GM12873 (cell line): ENCODE data around the gene CBLC.

ENCODE experiments used
- TF ChIP-seq, protein P1 (sequence below): IDR thresholded peaks from 2 replicates; pipeline ENCODE4 v1.5.1; 2012; ENCODE audit warnings: low read depth, mild to moderate bottlenecking, moderate library complexity, low read length, control low read depth; ENCODE audit not compliant: insufficient read depth; ENCODE audit errors: missing control alignments

The CBLC gene

DNA sequence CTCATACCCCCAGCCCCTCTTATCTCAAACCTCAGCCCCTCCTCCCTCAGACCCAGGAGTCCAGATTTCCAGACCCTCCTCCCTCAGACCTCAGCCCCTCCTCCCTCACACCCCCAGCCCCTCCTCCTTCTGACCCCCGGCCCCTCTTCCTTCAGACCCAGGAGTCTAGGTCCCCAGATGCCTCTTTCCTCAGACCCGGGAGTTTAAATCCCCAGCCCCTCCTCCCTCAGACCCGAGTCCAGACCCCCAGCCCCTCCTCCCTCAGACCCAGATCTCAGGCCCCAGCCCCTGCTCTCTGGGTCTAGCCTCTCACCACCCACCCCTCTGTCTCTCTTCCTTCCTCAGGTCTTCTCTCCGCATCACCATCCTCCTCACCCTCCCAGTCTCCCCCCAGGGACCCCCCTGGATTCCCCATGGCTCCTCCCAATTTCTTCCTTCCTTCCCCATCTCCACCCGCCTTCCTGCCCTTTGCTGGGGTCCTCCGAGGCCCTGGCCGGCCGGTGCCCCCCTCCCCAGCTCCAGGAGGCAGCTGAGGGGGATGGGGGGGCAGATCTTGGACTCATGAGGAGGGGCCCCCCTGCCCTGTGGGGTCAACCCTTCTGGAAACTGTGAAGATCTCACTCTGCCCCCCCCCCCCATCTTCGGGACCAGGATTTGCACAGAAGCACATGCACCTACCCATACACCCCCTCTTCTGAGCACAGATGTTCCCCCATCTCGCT lies 18.4 kb upstream of the CBLC start:
- TF ChIP-seq, protein P1, sequence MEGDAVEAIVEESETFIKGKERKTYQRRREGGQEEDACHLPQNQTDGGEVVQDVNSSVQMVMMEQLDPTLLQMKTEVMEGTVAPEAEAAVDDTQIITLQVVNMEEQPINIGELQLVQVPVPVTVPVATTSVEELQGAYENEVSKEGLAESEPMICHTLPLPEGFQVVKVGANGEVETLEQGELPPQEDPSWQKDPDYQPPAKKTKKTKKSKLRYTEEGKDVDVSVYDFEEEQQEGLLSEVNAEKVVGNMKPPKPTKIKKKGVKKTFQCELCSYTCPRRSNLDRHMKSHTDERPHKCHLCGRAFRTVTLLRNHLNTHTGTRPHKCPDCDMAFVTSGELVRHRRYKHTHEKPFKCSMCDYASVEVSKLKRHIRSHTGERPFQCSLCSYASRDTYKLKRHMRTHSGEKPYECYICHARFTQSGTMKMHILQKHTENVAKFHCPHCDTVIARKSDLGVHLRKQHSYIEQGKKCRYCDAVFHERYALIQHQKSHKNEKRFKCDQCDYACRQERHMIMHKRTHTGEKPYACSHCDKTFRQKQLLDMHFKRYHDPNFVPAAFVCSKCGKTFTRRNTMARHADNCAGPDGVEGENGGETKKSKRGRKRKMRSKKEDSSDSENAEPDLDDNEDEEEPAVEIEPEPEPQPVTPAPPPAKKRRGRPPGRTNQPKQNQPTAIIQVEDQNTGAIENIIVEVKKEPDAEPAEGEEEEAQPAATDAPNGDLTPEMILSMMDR = no peak

DNA sequence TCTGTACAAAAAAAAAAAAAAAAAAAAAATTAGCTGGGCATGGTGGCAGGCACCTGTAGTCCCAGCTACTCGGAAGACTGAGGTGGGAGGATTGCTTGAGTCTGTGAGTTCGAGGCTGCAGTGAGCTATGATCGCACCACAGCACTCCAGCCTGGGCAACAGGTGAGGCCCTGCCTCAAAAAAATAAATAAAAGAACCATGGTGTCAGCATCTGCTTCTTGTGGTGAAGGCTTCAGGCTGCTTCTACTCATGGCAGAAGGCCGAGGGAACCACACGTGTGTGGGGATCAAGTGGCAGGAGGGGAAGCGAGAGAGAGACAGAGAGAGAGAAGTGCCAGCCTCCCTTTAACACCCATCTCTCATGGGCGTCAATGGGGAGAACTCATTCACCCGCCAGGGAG lies 15.7 kb upstream of the CBLC start:
- TF ChIP-seq, protein P1 = no peak

DNA sequence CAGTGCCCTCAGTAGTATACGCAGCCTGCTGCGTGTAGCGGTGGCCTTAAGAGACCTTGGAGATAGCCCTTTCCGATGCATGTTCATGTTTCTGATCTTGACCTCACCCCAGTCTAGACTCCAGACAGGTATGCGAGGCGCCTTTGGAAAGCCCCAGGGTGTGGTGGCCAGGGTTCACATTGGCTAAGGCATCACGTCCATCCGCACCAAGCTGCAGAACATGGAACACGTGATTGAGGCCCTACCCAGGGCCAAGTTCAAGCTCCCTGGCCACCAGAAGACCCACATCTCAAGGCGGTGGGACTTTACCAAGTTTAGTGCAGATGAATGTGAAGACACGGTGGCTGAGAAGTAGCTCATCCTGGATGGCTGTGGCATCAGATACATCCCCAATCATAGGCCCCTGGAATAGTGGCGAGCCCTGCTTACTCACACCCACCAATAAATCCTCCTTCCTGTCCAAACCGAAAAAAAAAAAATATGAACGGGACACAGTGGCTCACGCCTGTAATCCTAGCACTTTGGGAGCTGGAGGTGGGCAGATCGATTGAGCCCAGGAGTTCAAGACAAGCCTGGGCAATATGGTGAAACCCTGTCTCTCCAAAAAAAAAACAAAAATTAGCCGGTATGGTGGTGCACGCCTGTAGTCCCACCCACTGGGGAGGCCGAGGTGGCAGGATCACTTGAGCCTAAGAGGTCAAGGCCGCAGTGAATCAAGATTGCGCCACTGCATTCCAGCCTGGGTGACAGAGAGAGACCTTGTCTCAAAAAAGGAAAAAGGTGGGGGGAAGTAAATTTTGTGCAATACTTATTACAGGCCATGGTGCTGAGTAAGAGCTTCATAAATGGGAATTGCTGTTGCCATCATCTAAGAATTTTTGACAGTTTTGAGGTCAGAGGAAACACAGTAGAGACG lies 12.4 kb upstream of the CBLC start:
- TF ChIP-seq, protein P1 = no peak

DNA sequence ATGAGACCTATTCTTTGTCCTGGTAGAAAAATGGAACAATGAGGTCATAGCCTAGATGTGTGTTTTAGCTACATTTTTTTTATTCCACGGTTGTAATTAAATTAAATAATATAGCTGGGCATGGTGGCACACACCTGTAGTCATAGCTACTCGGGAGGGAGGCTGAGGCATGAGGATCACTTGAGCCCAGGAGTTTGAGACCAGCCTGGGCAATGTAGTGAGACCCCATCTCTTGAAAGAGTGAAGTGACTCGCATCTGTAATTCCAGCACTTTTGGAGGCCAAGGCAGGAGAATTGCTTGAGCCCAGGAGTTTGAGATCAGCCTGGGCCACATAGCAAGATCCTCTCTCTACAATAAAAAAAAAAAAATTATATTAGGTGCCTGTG lies 11.7 kb upstream of the CBLC start:
- TF ChIP-seq, protein P1 = no peak

DNA sequence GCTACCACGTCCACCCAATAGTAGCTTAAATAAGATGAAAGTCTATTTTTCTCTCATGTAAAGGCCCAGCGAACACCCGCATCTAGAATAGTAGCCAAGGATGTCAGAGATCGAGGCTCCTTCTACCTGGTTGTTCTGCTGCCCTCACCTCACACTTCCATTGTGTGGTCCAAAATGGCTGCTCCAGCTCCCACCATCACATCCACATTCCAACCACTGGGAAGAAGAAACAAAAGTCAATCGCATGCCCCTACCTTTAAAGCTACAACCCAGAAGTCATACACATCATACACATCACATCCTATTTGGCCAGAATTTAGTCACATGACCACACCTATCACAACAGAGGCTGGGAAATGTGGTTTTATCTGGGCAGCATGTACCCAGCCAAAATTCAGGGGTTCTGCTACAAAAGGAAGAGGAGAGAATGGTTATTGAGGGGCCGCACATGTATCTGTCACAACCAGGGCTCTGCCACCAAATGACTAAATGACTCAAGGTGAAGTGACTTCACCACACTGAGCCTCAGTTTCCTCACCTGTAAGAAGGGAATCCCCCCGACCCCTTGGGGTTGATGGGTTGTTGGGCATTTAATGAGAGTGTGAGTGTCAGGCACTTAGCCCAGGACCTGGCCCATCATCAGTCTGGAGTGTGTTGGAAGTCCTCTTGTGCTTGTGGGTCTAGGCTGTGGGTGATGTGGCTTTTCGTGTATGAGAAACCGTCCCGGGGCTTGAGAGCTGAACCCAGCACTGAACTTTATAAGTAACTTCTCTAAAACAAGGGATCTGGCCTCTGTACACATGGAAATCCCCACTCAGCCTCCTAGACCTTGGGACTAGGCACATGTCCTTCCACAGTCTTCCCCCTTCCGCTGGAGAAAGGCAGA lies 10.2 kb upstream of the CBLC start:
- TF ChIP-seq, protein P1 = no peak

DNA sequence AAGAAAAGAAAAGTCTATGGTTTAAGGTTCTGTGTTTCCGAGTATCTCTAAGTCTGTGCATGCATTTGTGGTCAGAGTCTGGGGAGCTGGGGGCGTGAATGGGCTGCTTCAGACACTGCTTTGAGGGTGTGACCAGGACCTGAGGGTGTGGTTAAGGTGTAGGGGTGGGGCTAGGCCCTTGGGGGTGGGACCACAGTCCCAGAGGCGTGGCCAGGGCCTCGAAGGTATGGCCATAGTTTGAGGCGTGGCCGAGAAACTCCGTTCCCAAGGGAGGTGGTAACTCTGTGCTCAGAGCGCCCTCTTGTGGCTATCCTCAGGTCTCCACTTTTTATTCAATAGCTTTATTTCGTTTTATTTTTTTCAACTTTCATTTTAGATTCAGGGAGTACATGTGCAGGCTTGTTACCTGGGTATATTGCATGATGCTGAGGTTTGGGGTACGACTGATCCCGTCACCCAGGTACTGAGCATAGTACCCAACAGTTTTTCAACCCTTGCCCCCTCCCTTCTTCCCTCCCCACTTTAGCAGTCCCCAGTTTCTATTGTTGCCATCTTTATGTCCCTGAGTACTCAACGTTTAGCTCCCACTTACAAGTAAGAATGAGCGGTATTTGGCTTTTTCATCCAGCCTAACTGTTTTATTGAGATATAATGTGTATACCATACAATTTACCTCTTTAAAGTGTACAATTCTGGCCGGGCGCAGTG lies 7.0 kb upstream of the CBLC start:
- TF ChIP-seq, protein P1 = peak; percentile 74
